ENCODE data around the gene SLCO3A1.

Gene SLCO3A1

GRCh38 chr15:91878319-91878870 lies 24.9 kb downstream of the SLCO3A1 start:
- no peak overlapping the region for H3K9ac ChIP-seq (ENCODE audit: low read length)
- no peak overlapping the region for H4K8ac ChIP-seq (ENCODE audit: low read depth, low read length)
- H3K4me3 ChIP-seq (ENCODE audit: low read length), result no peak overlapping the region
- no peak overlapping the region for H4K5ac ChIP-seq (ENCODE audit: low read length)
- no peaks in the 10 kb centered on the region for H3K4me1 ChIP-seq (ENCODE audit: control insufficient read depth, low read depth, low read length)
- H3K18ac ChIP-seq (ENCODE audit: low read length), result no peak overlapping the region
- no peaks in the 10 kb centered on the region for H3K27me3 ChIP-seq (ENCODE audit: insufficient read depth, low read length, poor library complexity)
- H2BK120ac ChIP-seq (ENCODE audit: low read depth, low read length), result no peak overlapping the region
- no CpG with 5 or more reads among the region's 10 CpGs for WGBS (ENCODE audit: extremely low coverage, insufficient coverage, low lambda C conversion rate)
- no peaks in the 10 kb centered on the region for H3K36me3 ChIP-seq (ENCODE audit: control insufficient read depth, insufficient read depth, low read length)
- no peak overlapping the region for H2BK5ac ChIP-seq (ENCODE audit: low read length)
- H3K4me2 ChIP-seq (ENCODE audit: low read length), result no peak overlapping the region
- H3K79me2 ChIP-seq (ENCODE audit: control insufficient read depth, insufficient read depth, low read length), result no peaks in the 10 kb centered on the region
- no peaks in the 10 kb centered on the region for H3K79me1 ChIP-seq (ENCODE audit: low read length)
- no peak for DNase-seq
- H2BK15ac ChIP-seq (replicated peaks; ENCODE audit: low read depth), result no peak overlapping the region
- H3K27ac ChIP-seq (ENCODE audit: low read depth, low read length), result no peak overlapping the region
- no peak overlapping the region for H2AK5ac ChIP-seq (ENCODE audit: low read length)
- H3K4ac ChIP-seq (ENCODE audit: low read depth, low read length), result no peak overlapping the region
- H3K23ac ChIP-seq (ENCODE audit: low read length), result no peak overlapping the region
- H3K56ac ChIP-seq (ENCODE audit: low read length), result no peak overlapping the region

GRCh38 chr15:91879158-91879557 lies 25.6 kb downstream of the SLCO3A1 start:
- no peak overlapping the region for H3K27ac ChIP-seq (ENCODE audit: low read depth, low read length)

GRCh38 chr15:91880373-91880772 lies 26.9 kb downstream of the SLCO3A1 start:
- Histone ChIP-seq H3K27me3 (ENCODE audit: insufficient read depth, low read length, poor library complexity) (no peaks in the 10 kb centered on the region), H4K8ac (ENCODE audit: low read depth, low read length) (no peak overlapping the region), H3K23ac (ENCODE audit: low read length) (no peak overlapping the region), H3K4me2 (ENCODE audit: low read length) (no peak overlapping the region), H3K56ac (ENCODE audit: low read length) (no peak overlapping the region), H4K5ac (ENCODE audit: low read length) (no peak overlapping the region), H3K4ac (ENCODE audit: low read depth, low read length) (no peak overlapping the region), H3K4me3 (ENCODE audit: low read length) (no peak overlapping the region), H2BK120ac (ENCODE audit: low read depth, low read length) (no peak overlapping the region), H2BK15ac (replicated peaks; ENCODE audit: low read depth) (no peak overlapping the region), H3K4me1 (ENCODE audit: control insufficient read depth, low read depth, low read length) (no peaks in the 10 kb centered on the region), H3K79me1 (ENCODE audit: low read length) (no peaks in the 10 kb centered on the region), H3K79me2 (ENCODE audit: control insufficient read depth, insufficient read depth, low read length) (no peaks in the 10 kb centered on the region), H3K9ac (ENCODE audit: low read length) (no peak overlapping the region), H3K36me3 (ENCODE audit: control insufficient read depth, insufficient read depth, low read length) (no peaks in the 10 kb centered on the region), H2BK5ac (ENCODE audit: low read length) (no peak overlapping the region), H2AK5ac (ENCODE audit: low read length) (no peak overlapping the region), H3K27ac (ENCODE audit: low read depth, low read length) (no peak overlapping the region), H3K18ac (ENCODE audit: low read length) (no peak overlapping the region)
- no peak for DNase-seq
- WGBS (ENCODE audit: extremely low coverage, insufficient coverage, low lambda C conversion rate), result no CpG with 5 or more reads among the region's 3 CpGs

More at GRCh38 chr15:91879158-91879557, 25.6 kb downstream of the SLCO3A1 start:
- H3K9ac ChIP-seq (ENCODE audit: low read length), result no peak overlapping the region
- H4K5ac ChIP-seq (ENCODE audit: low read length), result no peak overlapping the region
- H3K36me3 ChIP-seq (ENCODE audit: control insufficient read depth, insufficient read depth, low read length), result no peaks in the 10 kb centered on the region
- H3K4me1 ChIP-seq (ENCODE audit: control insufficient read depth, low read depth, low read length), result no peaks in the 10 kb centered on the region
- H3K79me2 ChIP-seq (ENCODE audit: control insufficient read depth, insufficient read depth, low read length), result no peaks in the 10 kb centered on the region
- no peak overlapping the region for H3K4me3 ChIP-seq (ENCODE audit: low read length)
- H4K8ac ChIP-seq (ENCODE audit: low read depth, low read length), result no peak overlapping the region
- no peak overlapping the region for H2BK5ac ChIP-seq (ENCODE audit: low read length)
- no peaks in the 10 kb centered on the region for H3K79me1 ChIP-seq (ENCODE audit: low read length)
- no peak overlapping the region for H3K18ac ChIP-seq (ENCODE audit: low read length)
- H3K27me3 ChIP-seq (ENCODE audit: insufficient read depth, low read length, poor library complexity), result no peaks in the 10 kb centered on the region
- no peak overlapping the region for H3K4ac ChIP-seq (ENCODE audit: low read depth, low read length)
- no peak overlapping the region for H3K23ac ChIP-seq (ENCODE audit: low read length)
- H2BK120ac ChIP-seq (ENCODE audit: low read depth, low read length), result no peak overlapping the region
- no peak overlapping the region for H3K56ac ChIP-seq (ENCODE audit: low read length)
- no peak overlapping the region for H3K4me2 ChIP-seq (ENCODE audit: low read length)
- no CpG with 5 or more reads among the region's 2 CpGs for WGBS (ENCODE audit: extremely low coverage, insufficient coverage, low lambda C conversion rate)
- H2AK5ac ChIP-seq (ENCODE audit: low read length), result no peak overlapping the region
- DNase-seq, result no peak
- no peak overlapping the region for H2BK15ac ChIP-seq (replicated peaks; ENCODE audit: low read depth)

GRCh38 chr15:91881569-91882297 lies 28.2 kb downstream of the SLCO3A1 start:
- Histone ChIP-seq H3K79me1 (ENCODE audit: low read length) (no peaks in the 10 kb centered on the region), H2BK5ac (ENCODE audit: low read length) (no peak overlapping the region), H3K36me3 (ENCODE audit: control insufficient read depth, insufficient read depth, low read length) (no peaks in the 10 kb centered on the region), H2AK5ac (ENCODE audit: low read length) (no peak overlapping the region), H3K23ac (ENCODE audit: low read length) (no peak overlapping the region), H3K27me3 (ENCODE audit: insufficient read depth, low read length, poor library complexity) (no peaks in the 10 kb centered on the region), H3K9ac (ENCODE audit: low read length) (no peak overlapping the region), H3K4me1 (ENCODE audit: control insufficient read depth, low read depth, low read length) (no peaks in the 10 kb centered on the region), H3K56ac (ENCODE audit: low read length) (no peak overlapping the region), H3K4ac (ENCODE audit: low read depth, low read length) (no peak overlapping the region), H3K4me3 (ENCODE audit: low read length) (no peak overlapping the region), H4K5ac (ENCODE audit: low read length) (no peak overlapping the region), H3K79me2 (ENCODE audit: control insufficient read depth, insufficient read depth, low read length) (no peaks in the 10 kb centered on the region), H3K27ac (ENCODE audit: low read depth, low read length) (no peak overlapping the region), H2BK120ac (ENCODE audit: low read depth, low read length) (no peak overlapping the region), H4K8ac (ENCODE audit: low read depth, low read length) (no peak overlapping the region), H3K4me2 (ENCODE audit: low read length) (no peak overlapping the region), H2BK15ac (replicated peaks; ENCODE audit: low read depth) (no peak overlapping the region), H3K18ac (ENCODE audit: low read length) (no peak overlapping the region)
- no CpG with 5 or more reads among the region's 9 CpGs for WGBS (ENCODE audit: extremely low coverage, insufficient coverage, low lambda C conversion rate)
- peak; percentile 10 for DNase-seq

GRCh38 chr15:91882858-91883586 lies 29.5 kb downstream of the SLCO3A1 start:
- no peak overlapping the region for H2BK5ac ChIP-seq (ENCODE audit: low read length)
- H2BK120ac ChIP-seq (ENCODE audit: low read depth, low read length), result no peak overlapping the region
- H3K4ac ChIP-seq (ENCODE audit: low read depth, low read length), result no peak overlapping the region
- no peak overlapping the region for H2AK5ac ChIP-seq (ENCODE audit: low read length)
- no peaks in the 10 kb centered on the region for H3K79me2 ChIP-seq (ENCODE audit: control insufficient read depth, insufficient read depth, low read length)
- H3K56ac ChIP-seq (ENCODE audit: low read length), result no peak overlapping the region
- no peak overlapping the region for H4K8ac ChIP-seq (ENCODE audit: low read depth, low read length)
- H3K4me2 ChIP-seq (ENCODE audit: low read length), result no peak overlapping the region
- H3K79me1 ChIP-seq (ENCODE audit: low read length), result no peaks in the 10 kb centered on the region
- no CpG with 5 or more reads among the region's 8 CpGs for WGBS (ENCODE audit: extremely low coverage, insufficient coverage, low lambda C conversion rate)
- no peak for DNase-seq
- H3K27ac ChIP-seq (ENCODE audit: low read depth, low read length), result no peak overlapping the region
- H3K27me3 ChIP-seq (ENCODE audit: insufficient read depth, low read length, poor library complexity), result no peaks in the 10 kb centered on the region
- no peaks in the 10 kb centered on the region for H3K4me1 ChIP-seq (ENCODE audit: control insufficient read depth, low read depth, low read length)
- no peak overlapping the region for H3K23ac ChIP-seq (ENCODE audit: low read length)
- H2BK15ac ChIP-seq (replicated peaks; ENCODE audit: low read depth), result no peak overlapping the region
- H3K18ac ChIP-seq (ENCODE audit: low read length), result no peak overlapping the region
- no peak overlapping the region for H3K9ac ChIP-seq (ENCODE audit: low read length)
- no peak overlapping the region for H4K5ac ChIP-seq (ENCODE audit: low read length)
- H3K36me3 ChIP-seq (ENCODE audit: control insufficient read depth, insufficient read depth, low read length), result no peaks in the 10 kb centered on the region
- no peak overlapping the region for H3K4me3 ChIP-seq (ENCODE audit: low read length)
